Measurements from ENCODE around the gene NFATC3.

Gene NFATC3

DNA sequence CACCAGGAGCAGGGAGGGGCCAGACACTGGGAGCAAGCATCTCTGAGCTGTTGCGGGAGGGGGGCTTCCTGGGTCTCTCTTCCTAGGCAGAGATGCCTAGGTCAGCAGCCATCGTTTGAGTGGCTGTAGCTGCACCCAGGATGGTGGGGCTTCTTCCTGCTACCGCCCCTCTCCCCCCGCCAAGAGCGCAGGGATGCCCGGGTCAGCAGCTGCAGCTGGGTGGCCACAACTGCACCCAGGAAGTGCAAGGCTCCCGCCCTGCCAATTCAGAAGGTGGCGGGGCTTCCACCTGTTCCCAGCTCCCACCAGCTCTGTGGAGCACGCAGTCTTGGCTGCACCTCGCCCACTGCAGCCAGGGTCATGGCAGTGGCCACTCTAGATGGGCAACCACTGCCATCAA is 103.0 kb downstream of the NFATC3 start:
- Histone ChIP-seq H3K36me3 (ENCODE audit: insufficient read depth, low read length) (peaks cover 22% of the 10 kb centered on the region), H3K79me2 (ENCODE audit: control insufficient read depth, insufficient read depth, low read length, unreplicated experiment) (no peaks in the 10 kb centered on the region), H3K27ac (ENCODE audit: low read depth, low read length) (no peak overlapping the region)

DNA sequence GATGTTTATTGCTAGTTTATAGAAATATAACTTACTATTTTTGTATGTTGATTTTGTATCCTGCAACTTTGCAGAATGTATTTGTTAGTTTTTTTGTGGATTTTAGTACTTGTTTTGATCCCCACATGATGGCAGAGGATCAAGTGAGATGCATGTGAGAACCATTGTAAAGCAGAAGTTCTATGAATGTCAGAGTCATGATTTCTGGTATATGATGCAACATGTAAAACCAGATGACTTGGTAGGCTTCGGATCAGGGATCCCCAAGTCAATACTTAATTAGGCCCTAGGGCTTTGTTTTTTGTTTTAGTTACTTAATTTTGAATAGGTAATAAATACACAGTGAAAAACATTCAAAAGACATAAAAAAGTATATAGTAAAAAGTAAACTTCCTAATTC is 104.9 kb downstream of the NFATC3 start:
- H3K4me1 ChIP-seq (ENCODE audit: control insufficient read depth, insufficient read depth, low read length, unreplicated experiment), result no peaks in the 10 kb centered on the region
- H2AFZ ChIP-seq (ENCODE audit: low read length, unreplicated experiment), result no peak overlapping the region
- H3K36me3 ChIP-seq (ENCODE audit: insufficient read depth, low read length), result peaks cover 15% of the 10 kb centered on the region
- no peaks in the 10 kb centered on the region for H3K79me2 ChIP-seq (ENCODE audit: control insufficient read depth, insufficient read depth, low read length, unreplicated experiment)
- no peak overlapping the region for H3K27ac ChIP-seq (ENCODE audit: low read depth, low read length)
- H3K27me3 ChIP-seq (ENCODE audit: insufficient read depth, low read length), result no peaks in the 10 kb centered on the region
- H3K4me3 ChIP-seq (ENCODE audit: low read depth, low read length), result no peak overlapping the region

More for the DNA sequence above, 103.0 kb downstream of the NFATC3 start:
- no peak overlapping the region for H3K4me3 ChIP-seq (ENCODE audit: low read depth, low read length)
- no peak overlapping the region for H2AFZ ChIP-seq (ENCODE audit: low read length, unreplicated experiment)
- H3K4me1 ChIP-seq (ENCODE audit: control insufficient read depth, insufficient read depth, low read length, unreplicated experiment), result no peaks in the 10 kb centered on the region
- H3K27me3 ChIP-seq (ENCODE audit: insufficient read depth, low read length), result no peaks in the 10 kb centered on the region

DNA sequence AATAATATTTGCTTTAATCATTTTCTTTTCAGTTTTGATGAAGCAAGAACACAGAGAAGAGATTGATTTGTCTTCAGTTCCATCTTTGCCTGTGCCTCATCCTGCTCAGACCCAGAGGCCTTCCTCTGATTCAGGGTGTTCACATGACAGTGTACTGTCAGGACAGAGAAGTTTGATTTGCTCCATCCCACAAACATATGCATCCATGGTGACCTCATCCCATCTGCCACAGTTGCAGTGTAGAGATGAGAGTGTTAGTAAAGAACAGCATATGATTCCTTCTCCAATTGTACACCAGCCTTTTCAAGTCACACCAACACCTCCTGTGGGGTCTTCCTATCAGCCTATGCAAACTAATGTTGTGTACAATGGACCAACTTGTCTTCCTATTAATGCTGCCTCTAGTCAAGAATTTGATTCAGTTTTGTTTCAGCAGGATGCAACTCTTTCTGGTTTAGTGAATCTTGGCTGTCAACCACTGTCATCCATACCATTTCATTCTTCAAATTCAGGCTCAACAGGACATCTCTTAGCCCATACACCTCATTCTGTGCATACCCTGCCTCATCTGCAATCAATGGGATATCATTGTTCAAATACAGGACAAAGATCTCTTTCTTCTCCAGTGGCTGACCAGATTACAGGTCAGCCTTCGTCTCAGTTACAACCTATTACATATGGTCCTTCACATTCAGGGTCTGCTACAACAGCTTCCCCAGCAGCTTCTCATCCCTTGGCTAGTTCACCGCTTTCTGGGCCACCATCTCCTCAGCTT is 105.8 kb downstream of the NFATC3 start:
- no peaks in the 10 kb centered on the region for H3K27me3 ChIP-seq (ENCODE audit: insufficient read depth, low read length)
- no peak overlapping the region for H2AFZ ChIP-seq (ENCODE audit: low read length, unreplicated experiment)
- H3K4me1 ChIP-seq (ENCODE audit: control insufficient read depth, insufficient read depth, low read length, unreplicated experiment), result no peaks in the 10 kb centered on the region
- peaks cover 15% of the 10 kb centered on the region for H3K36me3 ChIP-seq (ENCODE audit: insufficient read depth, low read length)
- H3K79me2 ChIP-seq (ENCODE audit: control insufficient read depth, insufficient read depth, low read length, unreplicated experiment), result no peaks in the 10 kb centered on the region
- H3K4me3 ChIP-seq (ENCODE audit: low read depth, low read length), result no peak overlapping the region
- H3K27ac ChIP-seq (ENCODE audit: low read depth, low read length), result no peak overlapping the region

DNA sequence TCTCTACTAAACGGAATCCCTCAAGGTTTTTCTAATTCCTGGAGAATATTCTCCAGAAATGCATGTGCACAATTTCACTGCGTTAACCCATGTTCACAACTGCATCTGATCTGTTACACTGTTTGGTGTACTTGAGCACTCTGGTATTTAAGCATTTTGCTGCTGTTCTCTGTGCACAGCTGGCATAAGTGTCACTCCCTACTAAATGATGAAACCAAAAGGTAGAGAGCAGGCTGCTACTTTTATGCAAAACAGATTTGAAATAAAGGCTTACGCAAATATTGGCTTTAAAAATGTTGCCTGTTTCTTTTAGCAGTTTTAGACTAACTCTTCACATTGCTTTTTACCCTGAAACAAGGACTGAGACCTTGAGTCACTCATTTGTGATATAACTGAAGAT is 109.1 kb downstream of the NFATC3 start:
- H2AFZ ChIP-seq (ENCODE audit: low read length, unreplicated experiment), result no peak overlapping the region
- H3K4me3 ChIP-seq (ENCODE audit: low read depth, low read length), result no peak overlapping the region
- H3K27ac ChIP-seq (ENCODE audit: low read depth, low read length), result no peak overlapping the region
- no peaks in the 10 kb centered on the region for H3K4me1 ChIP-seq (ENCODE audit: control insufficient read depth, insufficient read depth, low read length, unreplicated experiment)
- H3K79me2 ChIP-seq (ENCODE audit: control insufficient read depth, insufficient read depth, low read length, unreplicated experiment), result no peaks in the 10 kb centered on the region
- H3K36me3 ChIP-seq (ENCODE audit: insufficient read depth, low read length), result peaks cover 10% of the 10 kb centered on the region
- H3K27me3 ChIP-seq (ENCODE audit: insufficient read depth, low read length), result no peaks in the 10 kb centered on the region

DNA sequence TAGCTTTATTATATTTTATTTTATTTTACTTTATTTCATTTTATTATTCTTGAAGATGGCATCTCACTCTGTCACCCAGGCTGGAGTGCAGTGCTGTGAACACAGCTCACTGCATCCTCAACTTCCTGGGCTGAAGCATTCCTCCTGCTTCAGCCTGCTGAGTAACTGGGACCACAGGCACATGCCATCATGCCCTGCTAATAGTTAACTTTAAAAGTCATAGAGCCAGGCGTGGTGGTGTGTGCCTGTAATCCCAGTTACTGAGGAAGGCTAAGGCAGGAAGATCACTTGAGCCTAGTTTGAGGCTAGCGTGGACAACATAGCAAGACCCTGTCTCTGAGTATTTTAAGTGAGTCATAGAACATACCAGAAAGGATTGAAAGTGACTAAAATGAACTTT is 112.1 kb downstream of the NFATC3 start:
- no peaks in the 10 kb centered on the region; the same call in 1 of the 2 replicates for H3K36me3 ChIP-seq (ENCODE audit: insufficient read depth, low read length)

DNA sequence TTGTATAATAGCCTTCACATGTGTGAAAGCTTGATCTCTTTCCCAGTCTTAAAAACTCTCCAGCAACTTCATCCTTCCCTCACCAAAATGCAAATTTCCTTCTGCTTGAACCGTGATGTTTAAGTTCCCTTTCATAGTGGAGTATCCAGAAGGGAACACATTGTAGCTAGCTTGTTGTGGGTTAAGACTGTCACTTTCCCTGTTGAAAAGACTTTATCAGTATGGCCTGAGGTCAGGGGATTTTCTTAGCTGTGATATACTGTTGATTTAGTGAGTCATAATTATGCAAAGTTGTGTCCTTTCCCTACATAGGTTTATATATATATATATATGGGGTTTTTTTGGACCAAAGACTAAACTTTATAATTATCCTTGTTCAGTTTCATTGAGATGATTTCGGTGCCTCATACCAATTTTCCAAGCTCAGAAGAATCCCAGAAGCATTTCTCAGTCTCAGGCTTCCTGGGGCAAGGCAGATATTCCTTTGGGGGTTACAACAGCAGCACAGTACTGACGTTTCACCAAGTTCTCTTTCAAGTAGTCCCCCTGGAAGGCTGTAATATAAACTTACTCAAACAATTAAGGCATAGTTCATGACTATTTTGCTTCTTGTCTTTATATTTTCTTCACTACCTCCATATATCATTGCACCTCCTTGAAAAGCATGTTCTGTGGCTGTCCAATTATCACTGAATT is 115.1 kb downstream of the NFATC3 start:
- no peak overlapping the region for H2AFZ ChIP-seq (ENCODE audit: low read length, unreplicated experiment)
- H3K27ac ChIP-seq (ENCODE audit: low read depth, low read length), result peak overlapping the region; percentile 65
- H3K27me3 ChIP-seq (ENCODE audit: insufficient read depth, low read length), result no peaks in the 10 kb centered on the region
- no peak overlapping the region for H3K4me3 ChIP-seq (ENCODE audit: low read depth, low read length)
- H3K79me2 ChIP-seq (ENCODE audit: control insufficient read depth, insufficient read depth, low read length, unreplicated experiment), result peaks cover 11% of the 10 kb centered on the region
- H3K4me1 ChIP-seq (ENCODE audit: control insufficient read depth, insufficient read depth, low read length, unreplicated experiment), result peaks cover 17% of the 10 kb centered on the region
- no peaks in the 10 kb centered on the region; the same call in 1 of the 2 replicates for H3K36me3 ChIP-seq (ENCODE audit: insufficient read depth, low read length)

More for the DNA sequence above, 112.1 kb downstream of the NFATC3 start:
- Histone ChIP-seq H3K27ac (ENCODE audit: low read depth, low read length) (no peak overlapping the region), H3K27me3 (ENCODE audit: insufficient read depth, low read length) (no peaks in the 10 kb centered on the region), H2AFZ (ENCODE audit: low read length, unreplicated experiment) (no peak overlapping the region), H3K4me3 (ENCODE audit: low read depth, low read length) (no peak overlapping the region), H3K79me2 (ENCODE audit: control insufficient read depth, insufficient read depth, low read length, unreplicated experiment) (peaks cover 11% of the 10 kb centered on the region), H3K4me1 (ENCODE audit: control insufficient read depth, insufficient read depth, low read length, unreplicated experiment) (peaks cover 17% of the 10 kb centered on the region)

DNA sequence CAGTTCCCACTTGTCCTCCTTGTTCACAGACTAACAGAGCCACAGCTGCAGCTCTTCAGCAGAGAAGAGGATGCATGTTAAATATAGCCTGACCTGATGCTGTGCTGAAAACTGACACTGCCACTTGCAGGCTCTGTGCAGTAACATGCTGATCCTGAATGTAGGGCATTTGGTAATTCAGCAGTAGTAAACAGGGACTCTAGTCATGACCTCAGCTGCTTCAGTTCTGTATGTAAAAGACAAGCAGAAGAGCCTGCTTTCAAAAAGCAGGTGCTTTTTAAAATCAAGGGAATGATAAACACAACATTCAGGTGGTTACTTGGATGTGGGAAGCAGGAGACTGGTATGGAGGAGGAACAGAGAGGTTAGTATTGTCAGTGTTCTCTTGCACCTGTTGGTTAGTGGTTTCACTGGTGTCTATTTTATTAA is 116.9 kb downstream of the NFATC3 start:
- Histone ChIP-seq H3K4me1 (ENCODE audit: control insufficient read depth, insufficient read depth, low read length, unreplicated experiment) (peaks cover 17% of the 10 kb centered on the region), H3K79me2 (ENCODE audit: control insufficient read depth, insufficient read depth, low read length, unreplicated experiment) (peaks cover 11% of the 10 kb centered on the region), H3K27ac (ENCODE audit: low read depth, low read length) (no peak overlapping the region), H3K4me3 (ENCODE audit: low read depth, low read length) (no peak overlapping the region), H3K36me3 (ENCODE audit: insufficient read depth, low read length) (no peaks in the 10 kb centered on the region; the same call in 1 of the 2 replicates), H3K27me3 (ENCODE audit: insufficient read depth, low read length) (no peaks in the 10 kb centered on the region), H2AFZ (ENCODE audit: low read length, unreplicated experiment) (no peak overlapping the region)

DNA sequence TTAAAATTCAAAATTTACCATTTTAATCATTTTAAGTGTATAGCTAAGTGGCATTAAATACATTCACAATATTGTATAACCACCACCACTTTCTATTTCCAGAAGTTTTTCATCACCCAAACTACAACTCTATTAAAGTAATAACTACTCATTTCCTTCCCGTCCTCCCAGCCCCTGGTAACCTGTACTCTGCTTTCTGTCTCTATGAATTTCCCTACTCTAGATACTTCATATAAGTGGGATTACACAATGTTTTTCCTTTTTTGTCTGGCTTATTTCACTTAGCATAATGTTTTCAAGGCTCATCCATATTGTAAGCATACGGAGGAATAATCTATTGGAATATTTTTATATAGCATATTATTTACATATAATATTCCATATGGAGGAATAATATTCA is 121.1 kb downstream of the NFATC3 start:
- Histone ChIP-seq H3K27ac (ENCODE audit: low read depth, low read length) (no peak overlapping the region), H3K27me3 (ENCODE audit: insufficient read depth, low read length) (no peaks in the 10 kb centered on the region), H3K79me2 (ENCODE audit: control insufficient read depth, insufficient read depth, low read length, unreplicated experiment) (peaks cover 10% of the 10 kb centered on the region), H2AFZ (ENCODE audit: low read length, unreplicated experiment) (no peak overlapping the region), H3K4me1 (ENCODE audit: control insufficient read depth, insufficient read depth, low read length, unreplicated experiment) (peaks cover under 1% of the 10 kb centered on the region), H3K4me3 (ENCODE audit: low read depth, low read length) (no peak overlapping the region), H3K36me3 (ENCODE audit: insufficient read depth, low read length) (no peaks in the 10 kb centered on the region)

DNA sequence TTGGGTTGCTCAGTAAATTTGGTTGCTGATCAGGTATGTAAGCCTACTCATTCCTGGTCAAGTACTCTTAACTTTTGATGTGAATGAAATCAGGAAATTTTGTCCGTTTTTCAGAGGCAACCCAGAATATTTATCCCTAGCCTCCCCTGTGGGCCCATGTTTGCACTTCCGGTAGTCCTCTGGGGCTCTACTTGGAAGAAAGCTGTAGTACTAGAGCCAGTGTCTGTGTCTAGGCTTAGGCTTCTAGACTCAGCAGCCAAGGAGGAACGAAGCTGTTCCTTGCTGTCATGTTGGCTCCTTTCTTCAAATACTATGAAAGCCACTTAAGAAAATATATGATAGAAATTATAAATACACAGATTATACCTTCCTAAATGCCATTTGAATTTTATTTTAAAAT is 129.6 kb downstream of the NFATC3 start:
- Histone ChIP-seq H2AFZ (ENCODE audit: low read length, unreplicated experiment) (no peak overlapping the region), H3K4me1 (ENCODE audit: control insufficient read depth, insufficient read depth, low read length, unreplicated experiment) (no peaks in the 10 kb centered on the region), H3K27me3 (ENCODE audit: insufficient read depth, low read length) (no peaks in the 10 kb centered on the region), H3K79me2 (ENCODE audit: control insufficient read depth, insufficient read depth, low read length, unreplicated experiment) (peaks cover 13% of the 10 kb centered on the region), H3K4me3 (ENCODE audit: low read depth, low read length) (no peak overlapping the region), H3K27ac (ENCODE audit: low read depth, low read length) (no peak overlapping the region), H3K36me3 (ENCODE audit: insufficient read depth, low read length) (no peaks in the 10 kb centered on the region)

DNA sequence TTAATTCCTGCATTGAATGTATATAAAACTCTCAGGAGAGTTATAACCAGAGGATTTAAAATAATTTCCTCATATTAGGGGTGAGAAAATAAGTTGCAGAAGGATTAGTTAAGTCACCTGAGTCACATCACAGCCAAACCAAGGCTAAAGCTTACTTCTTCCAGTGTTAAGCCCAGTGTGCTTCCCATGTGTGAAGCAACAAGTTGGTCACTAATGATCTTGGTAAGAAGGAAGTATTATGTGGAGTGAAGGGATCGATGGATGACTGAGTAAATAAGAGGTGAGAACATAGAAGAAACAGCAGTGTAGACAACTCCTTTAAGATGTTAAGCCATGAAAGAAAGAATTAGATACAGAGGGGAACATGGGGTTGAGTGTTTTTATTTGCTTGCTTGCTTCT is 130.1 kb downstream of the NFATC3 start:
- Histone ChIP-seq H3K27ac (ENCODE audit: low read depth, low read length) (no peak overlapping the region), H3K4me3 (ENCODE audit: low read depth, low read length) (no peak overlapping the region), H3K27me3 (ENCODE audit: insufficient read depth, low read length) (no peaks in the 10 kb centered on the region), H3K79me2 (ENCODE audit: control insufficient read depth, insufficient read depth, low read length, unreplicated experiment) (peaks cover 13% of the 10 kb centered on the region), H3K36me3 (ENCODE audit: insufficient read depth, low read length) (no peaks in the 10 kb centered on the region), H3K4me1 (ENCODE audit: control insufficient read depth, insufficient read depth, low read length, unreplicated experiment) (no peaks in the 10 kb centered on the region), H2AFZ (ENCODE audit: low read length, unreplicated experiment) (no peak overlapping the region)

DNA sequence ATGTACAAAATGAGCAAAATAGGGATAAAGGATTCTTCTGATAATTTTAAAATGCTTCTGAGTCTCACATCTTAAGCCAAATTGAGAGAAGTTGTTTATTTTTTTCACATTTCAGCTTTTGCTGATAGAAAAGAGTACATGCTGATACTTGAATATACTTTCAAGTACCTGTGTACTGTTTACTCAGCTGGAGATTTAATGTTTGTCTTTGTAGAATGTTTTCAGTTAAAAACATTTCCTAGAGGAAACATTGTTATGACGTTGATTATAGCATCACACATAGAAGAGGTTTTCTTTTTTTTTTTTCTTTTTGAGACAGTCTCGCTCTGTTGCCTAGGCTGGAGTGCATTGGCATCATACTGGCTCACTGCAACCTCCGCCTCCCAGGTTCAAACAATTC is 131.1 kb downstream of the NFATC3 start:
- H3K27me3 ChIP-seq (ENCODE audit: insufficient read depth, low read length), result no peaks in the 10 kb centered on the region
- H2AFZ ChIP-seq (ENCODE audit: low read length, unreplicated experiment), result no peak overlapping the region
- no peak overlapping the region for H3K4me3 ChIP-seq (ENCODE audit: low read depth, low read length)
- peaks cover 13% of the 10 kb centered on the region for H3K79me2 ChIP-seq (ENCODE audit: control insufficient read depth, insufficient read depth, low read length, unreplicated experiment)
- H3K36me3 ChIP-seq (ENCODE audit: insufficient read depth, low read length), result no peaks in the 10 kb centered on the region
- no peaks in the 10 kb centered on the region for H3K4me1 ChIP-seq (ENCODE audit: control insufficient read depth, insufficient read depth, low read length, unreplicated experiment)
- no peak overlapping the region for H3K27ac ChIP-seq (ENCODE audit: low read depth, low read length)
